NB4 (cell line): ENCODE data around the gene WDR20.
"Not testable (repeated sequence)": the region's sequence is repeated elsewhere in the genome, so short reads cannot be mapped to it uniquely, and the experiment has no call there.

ENCODE experiments used
- DNase-seq: peaks from one replicate; pipeline ENCODE4 v3.0.0; 2010; ENCODE audit warnings: low read depth
- H3K4me3 ChIP-seq: one replicate; pipeline ENCODE4 v1.5.1; 2011; ENCODE audit warnings: mild to moderate bottlenecking, low read depth, low read length, moderate library complexity
- CTCF ChIP-seq: IDR thresholded peaks from one replicate; pipeline ENCODE4 v1.5.1; 2012; ENCODE audit warnings: low read depth, low read length
- MAX ChIP-seq: IDR thresholded peaks from 2 replicates; pipeline ENCODE4 v1.6.1; 2011; ENCODE audit warnings: low read depth, low read length
- MYC ChIP-seq: IDR thresholded peaks from 2 replicates; pipeline ENCODE4 v1.6.1; 2011; ENCODE audit warnings: low read depth, low read length
- POLR2A ChIP-seq: IDR thresholded peaks from 2 replicates; pipeline ENCODE4 v1.6.1; 2011; ENCODE audit warnings: mild to moderate bottlenecking; ENCODE audit not compliant: insufficient read length; ENCODE audit errors: extremely low read depth

Gene WDR20

GRCh38 chr14:102146423-102146822 lies 6.7 kb downstream of the WDR20 start:
- H3K4me3 ChIP-seq, result no peak overlapping the region
- DNase-seq, result no peak
- no peak for TF ChIP-seq POLR2A
- no peak for TF ChIP-seq CTCF
- no peak for TF ChIP-seq MYC
- no peak for TF ChIP-seq MAX

- no peak for DNase-seq
- TF ChIP-seq MAX, result no peak
- TF ChIP-seq MYC, result no peak
- no peak for TF ChIP-seq POLR2A
- no peak for TF ChIP-seq CTCF
- no peak overlapping the region for H3K4me3 ChIP-seq
Measured at GRCh38 chr14:102150083-102150482, 10.4 kb downstream of the WDR20 start.

GRCh38 chr14:102150744-102151143 lies 11.0 kb downstream of the WDR20 start:
- no peak for TF ChIP-seq POLR2A
- no peak for TF ChIP-seq MYC
- no peak for TF ChIP-seq CTCF
- TF ChIP-seq MAX, result no peak
- H3K4me3 ChIP-seq, result no peak overlapping the region
- no peak for DNase-seq

- not testable (repeated sequence) for DNase-seq, H3K4me3 ChIP-seq
Measured at GRCh38 chr14:102151411-102151810, 11.7 kb downstream of the WDR20 start.

GRCh38 chr14:102154121-102154520 lies 14.4 kb downstream of the WDR20 start:
- no peak for DNase-seq
- no peak overlapping the region for H3K4me3 ChIP-seq
- TF ChIP-seq MYC, result no peak
- TF ChIP-seq MAX, result no peak
- TF ChIP-seq POLR2A, result no peak
- TF ChIP-seq CTCF, result no peak

GRCh38 chr14:102154821-102155549 lies 15.3 kb downstream of the WDR20 start:
- no peak for DNase-seq
- no peak for TF ChIP-seq MYC
- no peak for TF ChIP-seq CTCF
- TF ChIP-seq POLR2A, result no peak
- no peak for TF ChIP-seq MAX
- no peak overlapping the region for H3K4me3 ChIP-seq
